ENCODE data around the gene DRAM1.
A peak's percentile ranks its signal among the peaks of the same experiment; 100 is the strongest.
"Not testable (repeated sequence)": the region's sequence is repeated elsewhere in the genome, so short reads cannot be mapped to it uniquely, and the experiment has no call there.

The DRAM1 gene, protein sequence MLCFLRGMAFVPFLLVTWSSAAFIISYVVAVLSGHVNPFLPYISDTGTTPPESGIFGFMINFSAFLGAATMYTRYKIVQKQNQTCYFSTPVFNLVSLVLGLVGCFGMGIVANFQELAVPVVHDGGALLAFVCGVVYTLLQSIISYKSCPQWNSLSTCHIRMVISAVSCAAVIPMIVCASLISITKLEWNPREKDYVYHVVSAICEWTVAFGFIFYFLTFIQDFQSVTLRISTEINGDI

DNA sequence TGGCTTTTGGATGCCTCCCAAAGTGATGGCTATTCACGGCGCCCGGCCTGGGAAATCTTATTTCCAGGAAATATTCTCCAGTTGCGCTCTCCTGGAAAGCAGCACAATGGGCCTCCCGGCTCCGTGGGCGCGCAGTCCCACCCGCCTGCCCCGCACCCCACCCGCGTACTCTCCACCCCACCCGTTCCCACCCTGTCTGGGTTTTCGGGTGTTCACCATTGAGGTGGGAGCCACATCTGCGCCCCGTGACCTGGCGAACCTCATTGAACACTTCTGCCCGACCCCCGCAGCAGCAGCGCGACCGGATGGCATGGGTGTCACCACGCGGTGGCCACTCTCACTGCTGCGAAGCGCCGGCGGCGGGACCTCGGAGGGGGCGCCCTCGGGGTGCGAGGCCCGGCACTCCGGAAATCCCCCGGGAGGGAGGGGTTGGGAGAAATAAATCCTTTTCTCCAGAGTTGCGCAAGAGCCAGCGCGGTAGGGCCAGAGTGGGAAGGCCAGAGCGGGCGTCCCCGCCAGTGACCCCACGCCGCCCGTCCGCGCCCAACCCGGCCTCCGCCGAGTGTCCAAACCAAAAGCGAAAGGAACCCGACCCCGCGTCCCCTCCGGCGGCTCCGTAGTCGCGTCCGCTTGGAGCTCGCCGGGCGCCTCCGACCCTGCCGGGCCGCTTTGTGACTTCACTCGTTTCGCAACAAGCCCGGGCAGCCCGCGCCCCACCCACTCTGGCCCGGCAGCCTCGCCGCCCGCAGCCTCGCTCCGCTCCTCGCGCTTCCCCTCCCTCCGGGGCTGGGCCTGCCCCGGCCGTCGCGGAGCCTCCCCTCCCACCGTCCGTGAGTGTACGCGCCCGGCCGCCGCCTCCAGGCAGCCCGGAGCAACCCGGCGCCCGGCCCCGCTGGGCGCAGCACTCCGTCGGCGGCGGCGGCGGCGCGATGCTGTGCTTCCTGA lies at the start of gene DRAM1:
Gene DRAM1, plus strand, starts transcription at position 720 of the 945 bp plus-strand sequence. Its CDS starts 210 bp downstream, at position 930.
- peak; percentile 84 to 87 for DNase-seq

- DNase-seq = no peak
Observed at GRCh38 chr12:101828463-101829196, 48.8 kb upstream of the DRAM1 start.

DNA sequence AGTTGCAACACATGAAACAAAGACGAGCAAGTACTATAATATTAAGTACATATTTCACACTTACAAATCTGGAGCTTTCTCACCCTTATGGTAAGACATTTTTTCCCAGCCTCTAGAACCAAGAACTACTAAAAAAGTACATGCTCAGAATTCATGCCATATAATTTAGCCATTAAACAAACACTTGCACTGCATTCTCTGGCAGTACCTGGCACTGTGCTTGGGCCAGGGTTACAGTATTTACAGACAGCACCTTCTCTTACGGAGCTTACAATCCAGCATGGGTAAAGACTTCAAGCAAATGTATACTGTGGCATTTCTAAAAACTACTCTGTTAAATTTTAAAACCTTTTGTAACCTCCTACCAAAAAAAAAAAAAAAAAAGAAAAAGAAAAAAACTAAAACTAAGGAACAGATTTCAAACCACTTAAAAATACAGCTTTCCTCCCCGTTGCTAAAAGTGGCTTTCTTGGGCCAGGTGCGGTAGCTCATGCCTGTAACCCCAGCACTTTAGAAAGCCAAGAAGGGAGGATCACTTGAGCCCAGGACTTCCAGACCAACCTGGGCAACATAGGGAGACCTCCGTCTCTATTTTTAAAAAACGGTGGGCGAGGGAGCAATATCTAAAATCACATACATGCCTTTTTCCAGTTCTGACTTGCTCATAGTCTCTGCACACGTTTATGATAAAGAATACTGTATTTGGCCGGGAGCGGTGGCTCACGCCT lies 47.6 kb upstream of the DRAM1 start:
- peak in 1 of 2 experiments; percentile 12 for DNase-seq

DNA sequence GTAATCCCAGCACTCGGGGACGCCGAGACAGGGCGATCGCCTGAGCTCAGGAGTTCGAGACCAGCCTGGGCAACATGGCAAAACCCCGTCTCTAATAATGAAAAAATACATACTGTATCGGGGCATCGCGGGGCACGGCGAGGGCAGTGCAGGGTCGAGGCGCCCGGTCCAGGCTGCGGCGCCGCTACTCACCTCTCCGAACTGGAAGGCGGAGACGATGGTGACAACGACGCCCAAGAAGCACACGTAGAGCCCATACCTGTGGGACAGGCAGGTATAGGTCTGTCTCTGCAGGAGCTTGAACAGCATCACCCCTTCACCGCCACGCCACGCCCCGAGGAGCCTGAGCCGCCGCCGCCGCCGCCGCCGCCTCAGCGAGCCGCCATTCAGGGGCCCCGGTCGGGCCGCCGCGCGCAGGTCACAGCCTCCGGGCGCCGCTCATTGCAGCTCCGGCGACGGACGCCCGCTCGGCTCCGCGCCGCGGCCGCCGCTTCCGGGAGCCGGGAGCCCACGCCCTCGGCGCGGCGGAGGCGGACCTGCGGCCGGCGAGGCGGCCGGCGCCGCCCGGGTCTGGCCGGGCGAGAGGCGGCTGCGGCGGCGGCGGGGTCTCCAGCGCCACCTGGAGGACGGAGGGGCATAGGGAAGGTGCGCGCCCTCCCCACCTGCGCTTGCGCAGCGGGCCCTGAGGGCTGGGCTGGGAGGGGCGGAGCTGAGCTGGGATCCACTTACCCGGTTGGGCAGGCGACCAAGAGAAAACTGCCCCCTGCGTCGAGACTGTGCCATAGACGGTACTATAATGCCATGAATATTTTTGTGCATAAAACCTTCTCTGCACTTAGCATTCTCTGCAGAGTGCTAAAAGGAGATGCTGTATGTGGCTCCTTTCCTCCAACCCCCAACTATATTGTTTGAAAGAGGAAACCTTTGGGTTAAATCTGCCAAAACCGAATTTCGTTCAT lies 46.7 kb upstream of the DRAM1 start, which contains the start of gene GNPTAB:
Gene GNPTAB, minus strand, starts transcription at position 593 of the 959 bp plus-strand sequence. Its CDS starts 284 bp downstream, at position 309.
- peak; percentile 86 to 91 for DNase-seq

- DNase-seq = no peak
Observed at GRCh38 chr12:101832030-101832429, 45.4 kb upstream of the DRAM1 start.

DNA sequence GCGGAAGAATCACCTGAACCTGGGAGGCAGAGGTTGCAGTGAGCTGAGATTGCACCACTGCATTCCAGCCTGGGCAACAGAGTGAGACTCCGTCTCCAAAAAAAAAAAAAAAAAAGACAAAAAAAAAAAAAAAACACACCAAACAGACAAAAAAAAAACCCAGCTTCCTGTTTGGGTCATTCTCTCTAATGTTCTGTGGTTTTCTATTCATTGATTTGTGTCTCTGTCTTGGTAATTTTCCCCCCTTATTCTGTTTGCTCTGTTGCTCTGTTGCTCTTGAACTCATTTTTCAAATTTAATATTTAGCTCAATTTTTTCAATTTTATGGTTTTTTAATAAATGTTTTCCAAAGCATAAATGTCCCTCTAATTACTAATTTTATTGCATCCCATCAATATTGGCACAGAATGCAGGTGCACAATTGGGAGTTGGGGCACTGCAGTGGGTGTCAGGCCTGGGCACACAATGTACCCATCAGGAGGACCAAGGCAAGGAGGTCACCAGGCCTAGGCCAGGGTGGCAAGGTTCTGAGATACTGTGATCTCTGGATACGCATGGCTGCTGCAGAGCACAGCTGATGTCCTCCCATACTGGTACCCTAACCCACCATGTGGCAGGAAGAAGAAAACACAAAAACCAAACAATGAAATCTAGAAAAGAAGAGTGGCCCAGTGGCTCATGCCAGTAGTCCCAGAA lies 38.6 kb upstream of the DRAM1 start:
- DNase-seq = no peak

DNA sequence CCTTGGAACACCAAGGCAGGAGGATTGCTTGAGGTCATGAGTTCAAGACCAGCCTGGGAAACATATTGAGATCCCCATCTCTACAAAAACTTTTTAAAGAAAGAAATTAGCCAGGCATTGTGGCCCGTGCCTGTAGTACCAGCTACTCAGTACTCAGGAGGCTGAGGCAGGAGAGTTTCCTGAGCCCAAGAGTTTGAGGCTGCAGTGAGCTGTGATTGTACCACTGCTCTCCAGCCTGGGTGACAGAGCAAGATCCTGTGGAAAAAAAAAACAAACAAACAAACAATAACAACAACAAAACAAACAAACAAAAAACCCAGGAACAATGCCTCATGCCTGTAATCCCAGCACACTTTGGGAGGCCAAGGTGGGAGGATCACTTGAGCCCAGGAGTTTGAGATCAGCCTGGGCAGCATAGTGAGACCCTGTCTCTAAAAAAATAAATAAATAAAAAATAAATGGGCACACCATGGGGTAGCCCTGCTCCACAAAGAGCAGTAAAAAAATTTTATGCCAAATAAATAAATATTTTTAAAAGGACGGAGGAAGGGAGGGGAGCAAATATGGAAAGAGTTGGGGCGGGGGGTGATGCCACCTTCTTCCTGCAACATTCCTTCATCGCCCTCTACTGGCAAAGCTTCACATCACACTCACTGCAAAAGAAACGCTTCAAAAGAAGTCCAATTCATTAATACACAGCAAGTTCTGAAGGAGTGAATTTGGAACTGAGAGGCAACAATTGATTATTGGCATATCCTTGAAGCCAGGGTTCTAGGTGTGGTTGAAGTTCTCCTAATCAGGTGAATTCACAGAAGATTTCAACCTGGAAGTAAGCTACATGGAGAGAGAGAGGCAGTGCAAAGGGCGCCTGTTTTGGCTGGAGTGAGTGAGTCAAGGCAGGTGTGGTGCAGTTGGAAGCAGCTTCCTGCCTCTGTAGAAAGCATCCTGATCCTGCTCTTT lies 37.8 kb upstream of the DRAM1 start:
- peak; percentile 34 to 55 for DNase-seq

DNA sequence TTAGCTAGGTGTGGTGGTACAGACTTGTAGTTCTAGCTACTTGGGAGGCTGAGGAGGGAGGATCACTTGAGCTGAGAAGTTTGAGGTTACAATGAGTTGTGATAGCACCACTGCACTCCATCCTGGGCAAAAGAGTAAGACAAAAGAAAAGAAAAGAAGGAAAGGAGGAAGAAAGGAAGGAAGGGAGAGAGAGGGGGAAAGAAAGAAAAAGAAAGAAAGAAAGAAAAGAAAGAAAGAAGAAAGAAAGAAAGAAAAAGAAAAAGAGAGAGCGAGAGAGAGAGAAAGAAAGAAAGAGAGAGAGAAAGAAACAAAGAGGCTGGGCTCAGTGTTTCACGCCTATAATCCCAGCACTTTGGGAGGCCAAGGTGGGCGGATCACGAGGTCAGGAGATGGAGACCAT lies 36.3 kb upstream of the DRAM1 start:
- DNase-seq = no peak

- no peak for DNase-seq
Observed at GRCh38 chr12:101845137-101845711, 32.2 kb upstream of the DRAM1 start.

- no peak for DNase-seq
Observed at GRCh38 chr12:101847325-101847724, 30.1 kb upstream of the DRAM1 start.

DNA sequence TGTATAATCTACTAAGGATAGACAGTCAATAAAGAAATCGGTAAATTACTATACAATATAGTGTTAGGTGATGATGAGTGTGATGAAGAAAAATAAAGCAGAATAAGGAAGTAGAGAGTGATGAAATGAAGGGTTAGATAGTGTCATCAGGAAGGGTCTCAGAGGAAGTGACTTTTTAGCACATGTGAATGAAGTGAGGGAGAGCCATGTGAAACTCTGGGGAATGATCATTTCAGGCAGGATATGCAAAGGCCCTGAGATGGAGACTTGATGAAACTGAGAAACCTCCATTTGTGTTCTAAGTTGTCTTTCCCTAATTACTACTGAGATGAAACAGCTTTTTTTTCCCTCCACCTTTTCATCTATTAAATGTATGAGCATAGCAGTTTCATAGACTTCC lies 27.2 kb upstream of the DRAM1 start:
- peak; percentile 69 to 74 for DNase-seq

- no peak for DNase-seq
Observed at GRCh38 chr12:101852998-101853397, 24.4 kb upstream of the DRAM1 start.

DNA sequence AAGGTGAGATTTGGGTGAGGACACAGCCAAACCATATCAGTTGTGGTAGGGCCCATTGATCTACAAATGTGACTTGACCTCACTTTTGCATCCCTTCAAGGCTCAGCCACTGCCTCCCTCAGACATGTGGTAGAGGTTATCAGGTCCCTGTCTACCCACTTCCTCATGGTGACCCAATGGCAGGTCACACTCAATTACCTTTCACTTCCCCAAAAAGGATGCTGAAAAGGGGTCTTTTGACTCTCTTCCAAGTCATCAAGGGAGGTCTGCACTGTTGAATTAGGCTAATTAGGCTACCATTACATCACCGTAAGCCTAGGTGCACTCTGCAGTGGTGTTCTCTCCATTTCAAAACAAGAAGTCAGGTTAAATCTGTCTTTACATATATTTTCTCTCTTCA lies 22.6 kb upstream of the DRAM1 start:
- DNase-seq = no peak

DNA sequence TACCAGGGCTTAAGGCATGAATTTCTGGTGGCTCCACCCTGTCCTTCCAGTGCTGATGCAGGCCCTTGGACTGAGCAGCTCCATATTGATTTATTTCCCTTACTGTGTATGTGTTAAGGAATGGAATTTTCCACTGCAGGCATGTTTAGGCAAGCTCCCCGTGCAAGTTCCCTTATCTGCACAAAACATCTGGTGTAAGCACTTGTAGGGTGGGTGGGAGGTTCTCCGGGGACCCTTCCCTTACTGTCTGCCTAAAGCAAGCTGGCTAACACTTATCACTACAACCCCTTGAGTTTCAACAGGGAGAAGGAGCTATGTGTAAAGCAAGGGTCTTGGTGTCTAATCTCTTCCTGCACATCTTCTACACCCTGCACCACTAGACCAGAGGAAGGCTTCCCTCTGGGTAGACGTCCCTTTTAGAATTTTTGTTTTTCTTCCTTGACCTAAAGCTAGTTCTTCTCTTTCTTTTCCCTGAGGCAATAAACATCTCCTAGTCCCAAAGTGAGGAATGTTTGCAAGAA lies 22.0 kb upstream of the DRAM1 start:
- DNase-seq = no peak

- no peak for DNase-seq
Observed at GRCh38 chr12:101855976-101856375, 21.4 kb upstream of the DRAM1 start.

GRCh38 chr12:101856614-101857013 lies 20.8 kb upstream of the DRAM1 start:
- not testable (repeated sequence) for DNase-seq

GRCh38 chr12:101857043-101857558 lies 20.3 kb upstream of the DRAM1 start:
- peak; percentile 73 to 77 for DNase-seq

DNA sequence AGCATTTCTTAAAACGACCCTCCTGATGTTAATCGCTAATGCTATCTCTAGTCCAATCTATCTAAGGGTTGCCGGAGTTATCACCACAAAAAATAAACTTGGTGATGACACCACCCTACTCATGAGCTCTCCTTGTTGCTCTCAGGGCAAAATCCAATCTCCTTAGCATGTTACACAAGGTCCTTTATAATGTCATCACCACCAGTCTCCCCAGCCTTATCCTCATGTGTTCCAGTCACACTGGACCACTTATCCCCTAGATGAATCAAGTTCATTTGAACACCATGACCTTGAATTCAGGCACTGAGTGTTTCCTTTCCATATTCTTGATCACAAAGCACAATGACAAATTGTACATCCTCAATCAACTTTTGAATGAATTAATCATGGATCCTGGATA lies 19.0 kb upstream of the DRAM1 start:
- no peak for DNase-seq
